ENCODE measurements around the gene BMPR1B.

DNA sequence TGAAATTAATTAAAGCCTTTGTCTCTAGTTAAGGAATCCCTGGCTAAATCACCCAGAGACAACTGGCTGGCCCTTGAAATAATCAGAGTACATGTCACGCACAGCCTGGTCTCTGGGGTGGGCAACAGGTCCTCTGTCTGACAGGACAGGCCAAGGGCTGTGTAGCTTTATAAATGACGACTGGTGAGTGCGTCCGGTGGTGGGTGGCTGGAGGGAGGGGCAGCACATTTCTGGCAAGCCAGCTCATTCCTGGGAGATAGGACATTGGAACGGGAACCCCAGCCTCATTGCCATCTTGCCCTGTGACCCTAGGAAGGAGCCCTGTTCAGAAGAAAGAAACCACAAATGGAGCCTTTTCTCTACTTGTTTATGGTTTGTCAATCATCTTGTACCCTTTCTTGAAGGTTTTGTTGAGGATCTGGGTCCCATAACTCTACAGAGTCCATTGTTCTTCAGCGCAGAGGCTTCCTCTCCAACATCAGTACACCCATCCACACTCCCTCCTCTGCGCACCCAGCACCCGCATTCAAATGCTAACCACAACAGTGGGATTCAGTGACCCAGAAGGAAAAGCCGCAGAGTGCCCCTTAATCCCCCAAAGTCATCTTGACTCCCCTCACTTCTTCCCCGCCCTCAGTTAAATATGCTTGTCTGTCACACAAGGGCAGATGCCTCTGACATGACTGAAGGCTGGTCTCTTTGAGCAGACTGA lies 422.9 kb downstream of the BMPR1B start:
- TF ChIP-seq, protein P1, sequence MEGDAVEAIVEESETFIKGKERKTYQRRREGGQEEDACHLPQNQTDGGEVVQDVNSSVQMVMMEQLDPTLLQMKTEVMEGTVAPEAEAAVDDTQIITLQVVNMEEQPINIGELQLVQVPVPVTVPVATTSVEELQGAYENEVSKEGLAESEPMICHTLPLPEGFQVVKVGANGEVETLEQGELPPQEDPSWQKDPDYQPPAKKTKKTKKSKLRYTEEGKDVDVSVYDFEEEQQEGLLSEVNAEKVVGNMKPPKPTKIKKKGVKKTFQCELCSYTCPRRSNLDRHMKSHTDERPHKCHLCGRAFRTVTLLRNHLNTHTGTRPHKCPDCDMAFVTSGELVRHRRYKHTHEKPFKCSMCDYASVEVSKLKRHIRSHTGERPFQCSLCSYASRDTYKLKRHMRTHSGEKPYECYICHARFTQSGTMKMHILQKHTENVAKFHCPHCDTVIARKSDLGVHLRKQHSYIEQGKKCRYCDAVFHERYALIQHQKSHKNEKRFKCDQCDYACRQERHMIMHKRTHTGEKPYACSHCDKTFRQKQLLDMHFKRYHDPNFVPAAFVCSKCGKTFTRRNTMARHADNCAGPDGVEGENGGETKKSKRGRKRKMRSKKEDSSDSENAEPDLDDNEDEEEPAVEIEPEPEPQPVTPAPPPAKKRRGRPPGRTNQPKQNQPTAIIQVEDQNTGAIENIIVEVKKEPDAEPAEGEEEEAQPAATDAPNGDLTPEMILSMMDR (IDR thresholded peaks at IDR 0.05 in 8 of 11, conservative IDR thresholded peaks at IDR 0.05 in 3 of 11) = no peak
- TF ChIP-seq POLR2AphosphoS5 (IDR thresholded peaks at IDR 0.05) = no peak
- TF ChIP-seq POLR2A (IDR thresholded peaks at IDR 0.05) = no peak
